ENCODE measurements around the gene CEP44.

- no peak for TF ChIP-seq POLR2A (IDR thresholded peaks at IDR 0.05)
- no peak for TF ChIP-seq CTCF (IDR thresholded peaks at IDR 0.05)
Observed at GRCh38 chr4:174262624-174263444, 20.9 kb upstream of the CEP44 start.
